ENCODE results near the gene PGA4. TPM values are rescaled to one million over a fixed set of nuclear protein-coding genes. Genes with fewer than 3 reads are reported as not detected.
A peak's percentile ranks its signal among the peaks of the same experiment; 100 is the strongest.

PGA4 gene
- total and polyA plus RNA-seq, 7 donors = 0.08 to 1.4 (median 0.57) TPM; not detected in 2

DNA sequence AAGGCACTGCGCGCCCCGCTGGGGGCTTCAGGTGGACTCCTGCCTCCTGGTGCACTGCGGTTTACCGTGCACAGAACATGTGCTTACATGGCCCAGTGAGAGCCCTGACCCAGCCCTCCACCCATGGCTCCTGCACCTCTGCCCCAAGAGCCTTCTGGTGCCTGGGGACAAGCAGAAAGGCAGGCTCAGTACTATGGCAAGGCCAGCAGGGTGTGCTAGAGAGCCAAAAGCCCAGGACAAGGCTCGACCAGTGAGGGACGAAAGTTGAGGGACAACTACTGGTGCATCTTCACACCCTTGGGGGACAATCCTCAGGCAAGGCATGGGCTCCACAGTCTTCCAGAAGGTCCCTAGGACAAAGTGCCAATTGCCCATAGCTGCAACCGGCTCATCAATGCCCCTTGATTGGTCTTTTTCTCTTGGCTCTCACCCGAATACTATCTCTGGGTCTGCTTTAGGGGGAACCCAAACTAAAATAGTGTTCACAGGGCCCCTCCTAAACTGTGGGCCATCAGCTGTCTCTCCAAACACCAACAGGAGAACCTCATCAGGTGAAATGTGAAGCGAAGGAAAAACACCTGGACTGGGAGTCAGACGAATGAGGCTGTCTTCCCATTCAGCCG is 32.4 kb downstream of the PGA4 start:
- H3K4me1 ChIP-seq = no peaks in the 10 kb centered on the region
- DNase-seq = peak; percentile 45 to 71

DNA sequence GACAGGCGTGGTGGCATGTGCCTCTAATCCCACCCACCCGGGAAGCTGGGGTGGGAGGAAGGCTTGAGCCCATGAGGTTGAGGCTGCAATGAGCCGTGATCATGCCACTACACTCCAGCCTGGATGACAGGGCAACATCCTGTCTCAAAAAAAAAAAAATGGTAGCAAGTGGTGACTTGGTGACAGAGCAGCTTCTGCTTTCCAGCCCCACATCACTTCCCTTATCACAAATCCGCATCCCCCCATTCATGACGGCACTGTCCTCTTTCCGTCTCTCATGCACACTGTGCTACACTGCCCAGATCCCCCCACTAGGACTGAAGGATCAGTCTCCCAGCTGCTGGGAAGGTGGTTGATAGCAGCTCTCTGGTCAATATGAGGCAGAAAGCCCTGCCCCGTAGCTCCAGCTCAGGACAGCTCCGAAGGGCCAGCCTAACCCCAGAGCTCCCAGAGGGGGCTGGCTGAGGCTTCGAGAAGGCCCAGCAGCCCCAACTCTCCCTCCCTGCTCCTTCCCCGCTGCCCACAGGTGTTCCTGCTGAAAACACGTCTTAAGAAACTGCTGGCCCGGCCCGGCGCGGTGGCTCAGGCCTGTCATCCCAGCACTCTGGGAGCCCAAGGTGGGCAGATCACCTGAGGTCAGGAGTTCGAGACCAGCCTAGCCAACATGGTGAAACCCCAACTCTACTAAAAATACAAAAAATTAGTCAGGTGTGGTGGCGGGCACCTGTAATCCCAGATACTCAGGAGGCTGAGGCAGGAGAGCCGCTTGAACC is 34.7 kb downstream of the PGA4 start:
- intact Hi-C loops (cut with DNase I) = loop anchor here in 1 of 2 donors (10.0 kb wide), 1 partner anchor 62 kb away; no protein-coding TSS in a partner anchor
- no peak overlapping the region for H3K27ac ChIP-seq
- no peak overlapping the region for H3K4me3 ChIP-seq
- TF ChIP-seq, protein P1, sequence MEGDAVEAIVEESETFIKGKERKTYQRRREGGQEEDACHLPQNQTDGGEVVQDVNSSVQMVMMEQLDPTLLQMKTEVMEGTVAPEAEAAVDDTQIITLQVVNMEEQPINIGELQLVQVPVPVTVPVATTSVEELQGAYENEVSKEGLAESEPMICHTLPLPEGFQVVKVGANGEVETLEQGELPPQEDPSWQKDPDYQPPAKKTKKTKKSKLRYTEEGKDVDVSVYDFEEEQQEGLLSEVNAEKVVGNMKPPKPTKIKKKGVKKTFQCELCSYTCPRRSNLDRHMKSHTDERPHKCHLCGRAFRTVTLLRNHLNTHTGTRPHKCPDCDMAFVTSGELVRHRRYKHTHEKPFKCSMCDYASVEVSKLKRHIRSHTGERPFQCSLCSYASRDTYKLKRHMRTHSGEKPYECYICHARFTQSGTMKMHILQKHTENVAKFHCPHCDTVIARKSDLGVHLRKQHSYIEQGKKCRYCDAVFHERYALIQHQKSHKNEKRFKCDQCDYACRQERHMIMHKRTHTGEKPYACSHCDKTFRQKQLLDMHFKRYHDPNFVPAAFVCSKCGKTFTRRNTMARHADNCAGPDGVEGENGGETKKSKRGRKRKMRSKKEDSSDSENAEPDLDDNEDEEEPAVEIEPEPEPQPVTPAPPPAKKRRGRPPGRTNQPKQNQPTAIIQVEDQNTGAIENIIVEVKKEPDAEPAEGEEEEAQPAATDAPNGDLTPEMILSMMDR (IDR thresholded peaks at IDR 0.05) = no peak
- H3K4me1 ChIP-seq = no peaks in the 10 kb centered on the region
- DNase-seq (no peak), ATAC-seq (no peak)
- H3K27me3 ChIP-seq (ENCODE audit: insufficient read depth in 3 of 3, low read length in 2 of 3) = no peaks in the 10 kb centered on the region
- H3K36me3 ChIP-seq (ENCODE audit: insufficient read depth in 1 of 2, low read depth in 1 of 2) = no peaks in the 10 kb centered on the region
- H3K9me3 ChIP-seq = no peaks in the 10 kb centered on the region
- 92 to 94% (median 92%) methylated on average over 18 of the region's 18 CpGs for WGBS, 3 donors

More for the DNA sequence above, 32.4 kb downstream of the PGA4 start:
- H3K36me3 ChIP-seq (ENCODE audit: insufficient read depth in 1 of 2, low read depth in 1 of 2) = no peaks in the 10 kb centered on the region
- H3K27me3 ChIP-seq (ENCODE audit: insufficient read depth in 3 of 3, low read length in 2 of 3) = no peaks in the 10 kb centered on the region
- intact Hi-C loops (cut with DNase I) = loop anchor here in 1 of 2 donors (10.0 kb wide), 1 partner anchor 60 kb away; no protein-coding TSS in a partner anchor
- 64 to 67% (median 66%) methylated on average over 12 of the region's 12 CpGs for WGBS, 3 donors
- no peak overlapping the region for H3K4me3 ChIP-seq
- no peaks in the 10 kb centered on the region for H3K9me3 ChIP-seq
- no peak overlapping the region for H3K27ac ChIP-seq
- peak; percentile 56 to 73 (median 68) for ATAC-seq
- TF ChIP-seq, protein P1 (IDR thresholded peaks at IDR 0.05) = peak; percentile 66

DNA sequence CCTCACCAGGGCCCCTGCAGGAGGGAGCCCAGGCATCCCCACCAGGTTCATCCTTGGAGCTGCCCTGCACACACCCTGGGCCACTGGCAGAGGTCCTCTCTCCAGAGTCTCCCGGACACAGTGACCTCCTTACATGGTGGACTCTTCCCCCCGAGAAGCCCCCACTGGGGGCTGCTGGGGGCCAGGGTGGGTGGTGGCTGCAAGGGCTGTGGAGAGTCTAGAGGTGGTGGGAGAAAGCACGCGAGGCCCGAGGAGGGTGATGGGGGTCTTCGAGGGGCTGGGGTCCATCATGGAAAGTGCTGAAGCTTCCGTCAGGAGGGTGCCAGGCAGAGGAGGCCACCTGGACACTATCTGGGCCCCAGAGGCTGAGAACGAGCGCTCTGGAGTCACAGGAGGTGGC is 36.4 kb downstream of the PGA4 start:
- H3K27me3 ChIP-seq (ENCODE audit: insufficient read depth in 3 of 3, low read length in 2 of 3) = no peaks in the 10 kb centered on the region
- no peak overlapping the region for H3K4me3 ChIP-seq
- TF ChIP-seq, protein P1 (IDR thresholded peaks at IDR 0.05) = no peak
- 86 to 92% (median 90%) methylated on average over 9 of the region's 9 CpGs for WGBS, 3 donors
- H3K4me1 ChIP-seq = no peaks in the 10 kb centered on the region
- peaks cover 0 to under 1% of the 10 kb centered on the region in 2 donors for H3K36me3 ChIP-seq (ENCODE audit: insufficient read depth in 1 of 2, low read depth in 1 of 2)
- no peak for ATAC-seq
- no peak overlapping the region for H3K27ac ChIP-seq
- DNase-seq = no peak
- intact Hi-C loops (cut with DNase I) = loop anchor here in 1 of 2 donors (10.0 kb wide), 1 partner anchor 64 kb away; no protein-coding TSS in a partner anchor
- no peaks in the 10 kb centered on the region for H3K9me3 ChIP-seq

DNA sequence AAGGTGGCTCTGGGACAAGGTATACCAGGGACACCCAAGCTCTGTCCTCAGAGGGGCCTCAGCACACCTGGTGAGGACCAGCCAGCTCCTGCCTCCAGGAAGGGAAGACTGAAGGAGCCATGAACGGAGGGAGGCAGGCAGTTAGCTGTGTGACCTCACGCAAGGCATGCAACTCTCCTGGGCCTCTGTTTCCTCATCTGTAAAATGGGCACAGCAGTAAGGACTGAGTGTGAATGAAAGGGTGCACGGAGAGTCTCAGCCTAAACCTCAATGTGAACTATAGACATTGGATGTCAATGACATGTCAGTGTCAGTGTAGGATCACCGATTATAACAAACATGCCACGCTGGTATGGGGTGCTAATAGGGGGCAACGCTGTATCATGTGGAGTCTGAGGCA is 37.2 kb downstream of the PGA4 start:
- no peak for ATAC-seq

More for the DNA sequence above, 37.2 kb downstream of the PGA4 start:
- Histone ChIP-seq H3K27ac (no peak overlapping the region), H3K4me3 (no peak overlapping the region), H3K27me3 (ENCODE audit: insufficient read depth in 3 of 3, low read length in 2 of 3) (no peaks in the 10 kb centered on the region), H3K36me3 (ENCODE audit: insufficient read depth in 1 of 2, low read depth in 1 of 2) (peaks cover 0 to 2% of the 10 kb centered on the region in 2 donors), H3K9me3 (no peaks in the 10 kb centered on the region), H3K4me1 (no peaks in the 10 kb centered on the region)
- TF ChIP-seq, protein P1 (IDR thresholded peaks at IDR 0.05) = no peak
- no peak for DNase-seq
- WGBS, 3 donors = 95 to 96% (median 96%) methylated on average over 6 of the region's 6 CpGs
- intact Hi-C loops (cut with DNase I) = loop anchor here in 1 of 2 donors (10.0 kb wide), 1 partner anchor 65 kb away; no protein-coding TSS in a partner anchor
